Sigmoid colon (tissue), 3 donors: ENCODE measurements around the gene MOB3B.

ENCODE experiments used
- POLR2A ChIP-seq, 2 donors: fragments of 450-650 bp; IDR thresholded peaks; one replicate each; pipeline ENCODE4 v1.6.1; 2016; ENCODE audit warnings: antibody characterized with exemption in 2 of 2, mild to moderate bottlenecking in 2 of 2, moderate library complexity in 2 of 2
- TF ChIP-seq, protein P1 (sequence below), 4 experiments: fragments of 450-650 bp in 3 of 4; fragments of 200-600 bp in 1 of 4; IDR thresholded peaks; one replicate each; pipeline ENCODE4 v1.5.1; 2016 to 2019; ENCODE audit warnings: antibody characterized with exemption in 4 of 4, mild to moderate bottlenecking in 3 of 4, moderate library complexity in 2 of 4

DNA sequence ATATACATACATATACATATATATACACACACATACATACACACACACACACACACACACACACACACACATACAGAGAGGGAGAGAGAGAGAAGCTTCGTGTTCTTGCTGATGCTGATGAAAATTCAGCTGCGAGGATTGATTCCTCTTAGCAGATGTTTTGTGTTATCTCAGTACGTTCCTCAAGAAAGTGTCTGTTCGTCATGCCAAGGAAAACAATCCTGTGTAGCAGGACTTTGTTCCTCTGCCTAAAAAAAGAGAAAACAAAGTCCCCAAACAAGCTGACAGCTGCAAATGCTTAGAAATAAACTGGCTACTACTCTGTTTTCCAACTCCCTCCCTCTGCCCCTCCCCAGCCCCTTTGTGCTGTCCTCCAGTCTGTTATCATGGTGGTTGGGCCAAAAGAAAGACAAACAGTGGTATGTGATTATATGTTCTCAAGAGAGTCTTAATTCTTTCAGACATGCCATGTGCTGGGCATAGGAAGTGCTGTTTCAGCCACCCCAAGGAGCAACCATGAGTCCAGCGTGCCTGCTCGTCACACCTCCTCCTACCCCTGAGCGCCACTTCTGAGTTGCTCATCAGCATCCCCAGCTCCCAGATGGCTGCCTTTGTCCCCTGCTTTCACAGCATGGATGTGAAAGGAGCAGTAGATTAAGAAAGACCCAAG lies 161.2 kb downstream of the MOB3B start:
- TF ChIP-seq, protein P1, sequence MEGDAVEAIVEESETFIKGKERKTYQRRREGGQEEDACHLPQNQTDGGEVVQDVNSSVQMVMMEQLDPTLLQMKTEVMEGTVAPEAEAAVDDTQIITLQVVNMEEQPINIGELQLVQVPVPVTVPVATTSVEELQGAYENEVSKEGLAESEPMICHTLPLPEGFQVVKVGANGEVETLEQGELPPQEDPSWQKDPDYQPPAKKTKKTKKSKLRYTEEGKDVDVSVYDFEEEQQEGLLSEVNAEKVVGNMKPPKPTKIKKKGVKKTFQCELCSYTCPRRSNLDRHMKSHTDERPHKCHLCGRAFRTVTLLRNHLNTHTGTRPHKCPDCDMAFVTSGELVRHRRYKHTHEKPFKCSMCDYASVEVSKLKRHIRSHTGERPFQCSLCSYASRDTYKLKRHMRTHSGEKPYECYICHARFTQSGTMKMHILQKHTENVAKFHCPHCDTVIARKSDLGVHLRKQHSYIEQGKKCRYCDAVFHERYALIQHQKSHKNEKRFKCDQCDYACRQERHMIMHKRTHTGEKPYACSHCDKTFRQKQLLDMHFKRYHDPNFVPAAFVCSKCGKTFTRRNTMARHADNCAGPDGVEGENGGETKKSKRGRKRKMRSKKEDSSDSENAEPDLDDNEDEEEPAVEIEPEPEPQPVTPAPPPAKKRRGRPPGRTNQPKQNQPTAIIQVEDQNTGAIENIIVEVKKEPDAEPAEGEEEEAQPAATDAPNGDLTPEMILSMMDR (IDR thresholded peaks at IDR 0.05), result no peak
- no peak for TF ChIP-seq POLR2A (IDR thresholded peaks at IDR 0.05)
